Endothelial cell (in vitro differentiated cells): ENCODE results near the gene CEP78. TPM values are rescaled to one million over a fixed set of nuclear protein-coding genes. Genes with fewer than 3 reads are reported as not detected.

ENCODE experiments used
- DNase-seq: peaks from one replicate; pipeline ENCODE4 v3.0.0; 2021; ENCODE audit warnings: low spot score
- H3K27ac Mint-ChIP-seq: one replicate; pipeline ENCODE4 v1.8.0; 2021; ENCODE audit warnings: mixed read lengths, inconsistent platforms; ENCODE audit not compliant: unreplicated experiment
- H3K27me3 Mint-ChIP-seq: one replicate; pipeline ENCODE4 v1.8.0; 2021; ENCODE audit warnings: mild to moderate bottlenecking, moderate library complexity, mixed read lengths, inconsistent platforms; ENCODE audit not compliant: unreplicated experiment
- H3K36me3 Mint-ChIP-seq: one replicate; pipeline ENCODE4 v1.8.0; 2021; ENCODE audit warnings: mild to moderate bottlenecking, low read depth, mixed read lengths, inconsistent platforms; ENCODE audit not compliant: unreplicated experiment
- H3K4me1 Mint-ChIP-seq: one replicate; pipeline ENCODE4 v1.8.0; 2021; ENCODE audit warnings: mild to moderate bottlenecking, mixed read lengths, inconsistent platforms; ENCODE audit not compliant: unreplicated experiment
- H3K4me3 Mint-ChIP-seq: one replicate; pipeline ENCODE4 v1.8.0; 2021; ENCODE audit warnings: mild to moderate bottlenecking, mixed read lengths, inconsistent platforms; ENCODE audit not compliant: unreplicated experiment
- H3K9me3 Mint-ChIP-seq: one replicate; pipeline ENCODE4 v1.8.0; 2021; ENCODE audit warnings: mixed read lengths, inconsistent platforms; ENCODE audit not compliant: unreplicated experiment
- CTCF ChIP-seq: fragments of 200-600 bp; sonication (generic); IDR thresholded peaks from one replicate; pipeline ENCODE4 v1.5.0; 2021; ENCODE audit warnings: antibody characterized with exemption; ENCODE audit not compliant: unreplicated experiment
- total RNA-seq: library from RNA; stranded (reverse); fragmentation: NEBNext Ultra II Directional; extraction: Animal tissue kit (Norgen Biotek cat#: 25700); gene quantifications from one replicate; pipeline ENCODE4 v1.2.1, GENCODE V29; 2021; ENCODE audit not compliant: unreplicated experiment

Gene CEP78
- total RNA-seq, 1 donor from 2014 or later = 21.7 TPM

- peaks cover 5% of the 10 kb centered on the region for H3K4me1 Mint-ChIP-seq
- no peak for TF ChIP-seq CTCF
- H3K36me3 Mint-ChIP-seq = peaks cover 4% of the 10 kb centered on the region
- no peaks in the 10 kb centered on the region for H3K9me3 Mint-ChIP-seq
- H3K4me3 Mint-ChIP-seq = no peak overlapping the region
- no peak for DNase-seq
- H3K27me3 Mint-ChIP-seq = peaks cover 3% of the 10 kb centered on the region
- H3K27ac Mint-ChIP-seq = no peak overlapping the region
Measured at GRCh38 chr9:78325846-78326360, 90.0 kb downstream of the CEP78 start.

GRCh38 chr9:78326564-78326963, 90.7 kb downstream of the CEP78 start:
- TF ChIP-seq CTCF = no peak
- Mint-ChIP-seq H3K4me3 (no peak overlapping the region), H3K36me3 (no peaks in the 10 kb centered on the region), H3K4me1 (peaks cover 5% of the 10 kb centered on the region), H3K27ac (no peak overlapping the region), H3K9me3 (no peaks in the 10 kb centered on the region), H3K27me3 (peaks cover 3% of the 10 kb centered on the region)
- no peak for DNase-seq

Other genes with a start within 250 kb of the CEP78 start
- gene GNAQ, start 204.3 kb upstream of the CEP78 start, total RNA-seq = 94.6 TPM
- 15.2 TPM for gene PSAT1, start 61.0 kb downstream of the CEP78 start, total RNA-seq